A673 (cell line): ENCODE data around the gene VTN. TPM values are rescaled to one million over a fixed set of nuclear protein-coding genes. Genes with fewer than 3 reads are reported as not detected.

ENCODE experiments used
- BruUV-seq: library from RNA; stranded (reverse); fragments of 400-500 nt; replicated peaks from 2 replicates; lab custom pipeline; 2021; lab: Mats Ljungman, UMichigan
- CTCF ChIA-PET: fragments of 300-600 bp; sonication (Branson Sonifier 250); formaldehyde crosslinking; loops from one replicate; lab custom pipeline; 2022; ENCODE audit warnings: antibody characterized with exemption; lab: Charles Lee
- POLR2A ChIA-PET: fragments of 300-600 bp; sonication (Branson Sonifier 250); formaldehyde crosslinking; loops from one replicate; lab custom pipeline; 2022; ENCODE audit warnings: antibody characterized with exemption; ENCODE audit not compliant: low non-redundant PET; lab: Charles Lee
- DNase-seq: peaks from one replicate; pipeline ENCODE4 v3.0.0-alpha.2; 2015; ENCODE audit warnings: low spot score
- H3K27ac ChIP-seq: fragments of 200-600 bp; sonication (generic); 2 replicates; pipeline ENCODE4 v1.5.1; 2016; ENCODE audit warnings: mixed run types, low read depth, mild to moderate bottlenecking, mixed read lengths, antibody characterized with exemption, low read length; ENCODE audit not compliant: poor library complexity, severe bottlenecking
- H3K27me3 ChIP-seq: fragments of 200-600 bp; sonication (generic); replicated peaks from 2 replicates; pipeline ENCODE4 v1.6.1; 2017; ENCODE audit warnings: mixed run types, low read depth, mild to moderate bottlenecking, mixed read lengths, antibody characterized with exemption, low read length; ENCODE audit not compliant: insufficient read depth, poor library complexity
- H3K36me3 ChIP-seq: fragments of 200-600 bp; sonication (generic); 2 replicates; pipeline ENCODE4 v1.6.1; 2016; ENCODE audit warnings: mixed run types, mild to moderate bottlenecking, mixed read lengths, antibody characterized with exemption, low read length; ENCODE audit not compliant: insufficient read depth, poor library complexity, severe bottlenecking
- H3K4me1 ChIP-seq: fragments of 200-600 bp; sonication (generic); 2 replicates; pipeline ENCODE4 v1.6.1; 2017; ENCODE audit warnings: mixed run types, mild to moderate bottlenecking, mixed read lengths, antibody characterized with exemption, low read length; ENCODE audit not compliant: insufficient read depth, poor library complexity, severe bottlenecking
- H3K4me3 ChIP-seq: fragments of 200-600 bp; sonication (generic); 2 replicates; pipeline ENCODE4 v1.5.1; 2016; ENCODE audit warnings: low read depth, mixed run types, mild to moderate bottlenecking, mixed read lengths, low read length; ENCODE audit not compliant: poor library complexity, severe bottlenecking
- H3K9me3 ChIP-seq: fragments of 200-600 bp; sonication (generic); 2 replicates; pipeline ENCODE4 v1.6.1; 2016; ENCODE audit warnings: mixed run types, low read depth, mild to moderate bottlenecking, mixed read lengths, antibody characterized with exemption, low read length; ENCODE audit not compliant: poor library complexity, severe bottlenecking
- CTCF ChIP-seq: fragments of 300-800, 200-600 bp; sonication (generic); conservative IDR thresholded peaks from 2 replicates; pipeline ENCODE4 v1.5.1; 2017; ENCODE audit warnings: low read depth, mild to moderate bottlenecking, antibody characterized with exemption, low read length, moderate library complexity, mixed read lengths
- EZH2 ChIP-seq: fragments of 200-600 bp; sonication (generic); IDR thresholded peaks from 2 replicates; pipeline ENCODE4 v1.6.1; 2017; ENCODE audit warnings: borderline replicate concordance, low read depth, mild to moderate bottlenecking, mixed read lengths, antibody characterized with exemption, low read length; ENCODE audit not compliant: poor library complexity, severe bottlenecking
- intact Hi-C: fragments of 100-400 bp; cut with micrococcal nuclease; formaldehyde crosslinking; loops from one replicate; pipeline ENCODE4 v1.10.0; 2022; ENCODE audit not compliant: unreplicated experiment
- total RNA-seq: library from RNA; stranded (reverse); gene quantifications from 2 replicates; pipeline ENCODE4 v1.2.3, GENCODE V29; 2021

The VTN gene
- total RNA-seq, 1 experiment from 2014 or later: 0.26 TPM

- ChIA-PET CTCF (no interaction called here), POLR2A (no interaction called here)
- TF ChIP-seq CTCF: no peak
- TF ChIP-seq EZH2: no peak
- H3K27me3 ChIP-seq: no peaks in the 10 kb centered on the region
- H3K4me3 ChIP-seq: no peak overlapping the region
- no peak for DNase-seq
- H3K4me1 ChIP-seq: no peaks in the 10 kb centered on the region
- H3K9me3 ChIP-seq: no peaks in the 10 kb centered on the region
- no peak overlapping the region for H3K27ac ChIP-seq
- no TSS peak for BruUV-seq
- intact Hi-C loops: no loop called here
- peaks cover 16% of the 10 kb centered on the region for H3K36me3 ChIP-seq
These were observed 14.9 kb upstream of the VTN start for GRCh38 chr17:28385037-28385400.

DNA sequence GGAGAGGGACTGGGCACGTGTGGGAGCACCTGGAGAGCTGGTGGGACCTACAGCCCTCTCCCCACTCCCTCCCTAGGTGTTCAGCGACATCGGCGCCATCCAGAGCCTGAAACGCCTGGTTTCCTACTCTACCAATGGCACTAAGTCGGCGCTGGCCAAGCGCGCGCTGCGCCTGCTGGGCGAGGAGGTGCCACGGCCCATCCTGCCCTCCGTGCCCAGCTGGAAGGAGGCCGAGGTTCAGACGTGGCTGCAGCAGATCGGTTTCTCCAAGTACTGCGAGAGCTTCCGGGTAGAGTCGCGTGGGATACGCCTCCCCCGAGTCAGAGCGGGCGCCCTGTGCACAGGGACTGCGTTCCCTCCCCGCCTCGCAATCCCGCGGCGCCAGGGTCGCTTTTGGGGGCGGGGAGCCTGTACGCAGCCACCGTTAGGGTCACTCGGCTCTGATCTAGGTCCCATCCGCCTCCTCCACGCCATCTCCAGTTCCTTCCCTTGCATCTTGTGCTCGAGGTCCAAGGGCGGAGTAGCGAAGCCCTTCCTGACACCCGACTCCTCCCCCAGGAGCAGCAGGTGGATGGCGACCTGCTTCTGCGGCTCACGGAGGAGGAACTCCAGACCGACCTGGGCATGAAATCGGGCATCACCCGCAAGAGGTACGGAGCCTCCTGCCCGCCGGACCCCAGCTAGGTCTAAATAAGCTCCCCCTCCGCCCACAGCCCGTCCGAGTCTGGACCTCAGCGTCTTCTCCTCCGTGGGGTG lies 14.4 kb upstream of the VTN start:
- Histone ChIP-seq H3K27me3 (no peaks in the 10 kb centered on the region), H3K4me3 (no peak overlapping the region), H3K4me1 (no peaks in the 10 kb centered on the region), H3K36me3 (peaks cover 11% of the 10 kb centered on the region), H3K27ac (no peak overlapping the region), H3K9me3 (no peaks in the 10 kb centered on the region)
- no TSS peak for BruUV-seq
- ChIA-PET POLR2A (no interaction called here), CTCF (no interaction called here)
- no peak for DNase-seq
- intact Hi-C loops: no loop called here
- TF ChIP-seq CTCF (no peak), EZH2 (no peak)

GRCh38 chr17:28381141-28381825 lies 11.2 kb upstream of the VTN start:
- Histone ChIP-seq H3K4me3 (no peak overlapping the region), H3K36me3 (no peaks in the 10 kb centered on the region), H3K27ac (no peak overlapping the region), H3K4me1 (no peaks in the 10 kb centered on the region), H3K9me3 (no peaks in the 10 kb centered on the region), H3K27me3 (no peaks in the 10 kb centered on the region)
- intact Hi-C loops: no loop called here
- POLR2A ChIA-PET: no interaction called here
- no peak for TF ChIP-seq CTCF
- no peak for TF ChIP-seq EZH2
- no TSS peak for BruUV-seq
- no peak for DNase-seq
- CTCF ChIA-PET: no interaction called here
